Osteocyte (in vitro differentiated cells): Measurements from ENCODE around the gene DMD. TPM values are rescaled to one million over a fixed set of nuclear protein-coding genes. Genes with fewer than 3 reads are reported as not detected.

Experiments used
- DNase-seq: peaks from one replicate; pipeline ENCODE4 v3.0.0; 2021; ENCODE audit warnings: mixed read lengths; ENCODE audit not compliant: unreplicated experiment; ENCODE audit errors: extremely low spot score
- H3K27ac Mint-ChIP-seq: one replicate; pipeline ENCODE4 v1.8.0; 2021; ENCODE audit warnings: mild to moderate bottlenecking, mixed read lengths; ENCODE audit not compliant: unreplicated experiment
- H3K27me3 Mint-ChIP-seq: one replicate; pipeline ENCODE4 v1.8.0; 2021; ENCODE audit warnings: mixed read lengths; ENCODE audit not compliant: unreplicated experiment
- H3K36me3 Mint-ChIP-seq: one replicate; pipeline ENCODE4 v1.8.0; 2021; ENCODE audit warnings: mixed read lengths; ENCODE audit not compliant: unreplicated experiment
- H3K4me1 Mint-ChIP-seq: one replicate; pipeline ENCODE4 v1.8.0; 2021; ENCODE audit warnings: mixed read lengths; ENCODE audit not compliant: unreplicated experiment
- H3K4me3 Mint-ChIP-seq: one replicate; pipeline ENCODE4 v1.8.0; 2021; ENCODE audit warnings: mild to moderate bottlenecking, moderate library complexity, mixed read lengths; ENCODE audit not compliant: unreplicated experiment
- H3K9me3 Mint-ChIP-seq: one replicate; pipeline ENCODE4 v1.8.0; 2021; ENCODE audit warnings: mixed read lengths; ENCODE audit not compliant: unreplicated experiment
- total RNA-seq: library from RNA; stranded (reverse); gene quantifications from 2 replicates; pipeline ENCODE4 v1.2.1, GENCODE V29; 2021
- TF ChIP-seq, protein P1 (sequence below): fragments of 200-600 bp; sonication (generic); IDR thresholded peaks from 2 replicates; pipeline ENCODE4 v1.5.0; 2021; ENCODE audit warnings: antibody characterized with exemption, mild to moderate bottlenecking, moderate library complexity

The DMD gene
- total RNA-seq, 1 donor from 2014 or later = 317 TPM

DNA sequence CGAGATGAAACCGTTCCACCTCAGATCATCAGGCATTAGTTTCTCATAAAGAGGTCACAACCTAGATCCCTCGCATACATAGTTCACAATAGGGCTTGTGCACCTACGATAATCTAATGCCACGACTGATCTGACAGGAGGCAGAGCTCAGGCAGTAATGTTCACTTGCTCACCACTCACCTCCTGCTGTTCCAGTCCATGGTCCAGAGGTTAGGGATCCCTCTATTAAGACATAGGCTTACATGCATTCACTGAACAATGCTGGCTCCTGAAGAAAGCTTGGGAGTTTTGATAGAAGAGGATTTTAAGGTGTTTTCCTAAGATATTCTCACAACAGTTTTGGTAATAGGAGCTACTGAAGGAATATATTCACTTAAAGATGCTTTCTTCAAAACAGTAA is 1903.4 kb downstream of the DMD start:
- no peak overlapping the region for H3K4me3 Mint-ChIP-seq

DNA sequence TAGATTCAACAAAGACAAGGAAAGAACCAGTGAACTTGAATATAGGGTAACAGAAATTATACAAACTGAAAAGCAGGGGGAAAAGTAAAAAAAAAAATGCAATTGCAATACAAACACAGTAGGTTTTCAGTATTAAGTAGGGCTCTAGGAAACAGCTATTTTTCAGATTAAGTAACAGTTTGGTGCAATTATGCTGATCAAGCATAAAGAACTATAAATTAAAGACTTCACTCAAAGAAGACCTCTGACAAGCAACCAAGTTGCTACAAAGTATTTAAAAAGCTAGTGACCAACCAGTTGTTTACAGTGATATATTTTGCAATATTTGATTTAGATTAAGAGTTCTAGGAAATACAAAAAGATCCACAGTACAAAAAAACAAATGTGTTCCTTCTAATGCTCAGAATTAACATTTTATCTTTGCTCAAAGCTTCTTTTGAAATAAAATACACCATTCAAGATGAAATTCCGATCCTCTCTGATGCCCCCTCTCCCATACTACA is 1908.7 kb downstream of the DMD start:
- Mint-ChIP-seq H3K36me3 (no peaks in the 10 kb centered on the region), H3K9me3 (peaks cover 15% of the 10 kb centered on the region), H3K27ac (no peak overlapping the region), H3K4me1 (no peaks in the 10 kb centered on the region), H3K27me3 (no peaks in the 10 kb centered on the region), H3K4me3 (no peak overlapping the region)
- no peak for DNase-seq
- TF ChIP-seq, protein P1, sequence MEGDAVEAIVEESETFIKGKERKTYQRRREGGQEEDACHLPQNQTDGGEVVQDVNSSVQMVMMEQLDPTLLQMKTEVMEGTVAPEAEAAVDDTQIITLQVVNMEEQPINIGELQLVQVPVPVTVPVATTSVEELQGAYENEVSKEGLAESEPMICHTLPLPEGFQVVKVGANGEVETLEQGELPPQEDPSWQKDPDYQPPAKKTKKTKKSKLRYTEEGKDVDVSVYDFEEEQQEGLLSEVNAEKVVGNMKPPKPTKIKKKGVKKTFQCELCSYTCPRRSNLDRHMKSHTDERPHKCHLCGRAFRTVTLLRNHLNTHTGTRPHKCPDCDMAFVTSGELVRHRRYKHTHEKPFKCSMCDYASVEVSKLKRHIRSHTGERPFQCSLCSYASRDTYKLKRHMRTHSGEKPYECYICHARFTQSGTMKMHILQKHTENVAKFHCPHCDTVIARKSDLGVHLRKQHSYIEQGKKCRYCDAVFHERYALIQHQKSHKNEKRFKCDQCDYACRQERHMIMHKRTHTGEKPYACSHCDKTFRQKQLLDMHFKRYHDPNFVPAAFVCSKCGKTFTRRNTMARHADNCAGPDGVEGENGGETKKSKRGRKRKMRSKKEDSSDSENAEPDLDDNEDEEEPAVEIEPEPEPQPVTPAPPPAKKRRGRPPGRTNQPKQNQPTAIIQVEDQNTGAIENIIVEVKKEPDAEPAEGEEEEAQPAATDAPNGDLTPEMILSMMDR = no peak

More for the DNA sequence above, 1903.4 kb downstream of the DMD start:
- DNase-seq = no peak
- Mint-ChIP-seq H3K9me3 (peaks cover 12% of the 10 kb centered on the region), H3K36me3 (no peaks in the 10 kb centered on the region), H3K27ac (no peak overlapping the region), H3K4me1 (peaks cover 14% of the 10 kb centered on the region), H3K27me3 (no peaks in the 10 kb centered on the region)
- TF ChIP-seq, protein P1 = no peak

DNA sequence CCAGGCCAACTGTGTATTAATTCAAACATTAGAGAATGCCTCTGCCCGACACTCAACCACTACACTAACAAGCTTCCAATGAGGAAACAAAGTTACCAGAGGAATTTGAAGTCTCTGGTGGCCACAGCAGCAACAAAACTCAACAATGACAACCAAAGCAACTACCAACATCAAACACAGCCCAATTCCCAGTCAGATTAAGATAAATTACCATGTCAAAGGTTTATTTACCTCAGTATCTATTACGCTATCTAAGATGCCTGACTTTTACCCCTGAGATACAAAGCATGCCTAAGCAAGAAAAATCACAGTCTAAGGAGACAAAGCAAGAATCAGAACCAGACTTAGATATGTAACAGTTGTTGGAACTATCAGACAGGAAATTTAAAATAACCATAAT is 1909.4 kb downstream of the DMD start:
- Mint-ChIP-seq H3K4me3 (no peak overlapping the region), H3K9me3 (peaks cover 19% of the 10 kb centered on the region), H3K4me1 (no peaks in the 10 kb centered on the region), H3K27ac (no peak overlapping the region), H3K27me3 (no peaks in the 10 kb centered on the region), H3K36me3 (no peaks in the 10 kb centered on the region)
- TF ChIP-seq, protein P1 = no peak
- no peak for DNase-seq

DNA sequence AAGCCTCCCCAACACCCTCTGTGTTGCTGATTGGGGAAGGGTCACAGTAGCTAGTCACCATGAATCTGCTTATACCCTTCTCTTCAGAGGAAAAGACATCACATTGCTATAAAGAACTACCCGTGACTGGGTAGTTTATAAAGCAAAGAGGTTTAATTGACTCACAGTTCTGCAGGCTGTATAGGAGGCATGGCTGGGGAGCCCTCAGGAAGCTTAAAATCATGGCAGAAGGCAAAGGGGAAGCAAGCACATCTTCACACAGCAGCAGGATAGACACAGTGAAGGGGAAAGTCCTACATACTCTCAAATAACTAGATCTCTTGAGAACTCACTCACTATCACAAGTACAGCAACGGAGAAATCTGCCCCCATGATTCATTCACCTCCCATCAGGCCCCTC is 1910.1 kb downstream of the DMD start:
- no peak overlapping the region for H3K4me3 Mint-ChIP-seq

DNA sequence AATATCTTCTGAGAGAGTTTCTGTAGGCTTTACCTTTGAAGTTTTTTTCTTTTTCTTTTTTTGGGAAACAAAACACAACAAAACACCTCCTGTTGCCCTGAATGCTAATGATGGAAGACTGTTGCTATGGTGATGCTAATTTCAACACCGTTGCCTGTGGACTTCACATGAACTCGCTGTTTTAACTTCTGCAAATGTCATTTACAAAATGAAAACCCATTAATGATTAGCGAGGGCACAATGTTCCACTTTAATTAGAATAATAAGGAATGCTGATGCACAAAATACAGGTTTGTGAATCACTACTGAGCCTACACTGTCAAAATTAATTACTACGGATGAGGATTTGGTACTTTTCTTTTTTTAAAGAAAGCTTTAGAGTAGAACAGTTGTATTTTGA is 1912.4 kb downstream of the DMD start:
- Mint-ChIP-seq H3K4me1 (no peaks in the 10 kb centered on the region), H3K9me3 (peaks cover 23% of the 10 kb centered on the region), H3K36me3 (no peaks in the 10 kb centered on the region), H3K4me3 (no peak overlapping the region), H3K27me3 (no peaks in the 10 kb centered on the region), H3K27ac (no peak overlapping the region)
- no peak for DNase-seq
- TF ChIP-seq, protein P1 = no peak

More for the DNA sequence above, 1910.1 kb downstream of the DMD start:
- H3K9me3 Mint-ChIP-seq = peaks cover 21% of the 10 kb centered on the region
- H3K36me3 Mint-ChIP-seq = no peaks in the 10 kb centered on the region
- no peak overlapping the region for H3K27ac Mint-ChIP-seq
- no peak for DNase-seq
- TF ChIP-seq, protein P1 = no peak
- no peaks in the 10 kb centered on the region for H3K27me3 Mint-ChIP-seq
- H3K4me1 Mint-ChIP-seq = no peaks in the 10 kb centered on the region
